Upper lobe of left lung (tissue), 4 donors: ENCODE results near the gene CD302.

Experiments
- EP300 ChIP-seq, 4 donors: sonication (generic); formaldehyde crosslinking; IDR thresholded peaks; one replicate each; pipeline ENCODE4 v1.5.1; 2017; ENCODE audit warnings: antibody characterized with exemption in 4 of 4, control low read depth in 2 of 4
- POLR2A ChIP-seq, 4 donors: fragments of 450-650 bp; IDR thresholded peaks; one replicate each; pipeline ENCODE4 v1.5.1; 2016 to 2017; ENCODE audit warnings: antibody characterized with exemption in 4 of 4, mild to moderate bottlenecking in 2 of 4
- POLR2AphosphoS5 ChIP-seq, 2 donors: sonication (generic); formaldehyde crosslinking; IDR thresholded peaks; one replicate each; pipeline ENCODE4 v1.5.1; 2017; ENCODE audit warnings: antibody characterized with exemption in 2 of 2
- TF ChIP-seq, protein P1 (sequence below), 6 experiments: fragments of 450-650 bp in 4 of 6; fragments of 200-600 bp in 2 of 6; sonication (generic) in 2 of 6; IDR thresholded peaks; one replicate each; pipeline ENCODE4 v1.5.1; 2016 to 2019; ENCODE audit warnings: antibody characterized with exemption in 6 of 6

DNA sequence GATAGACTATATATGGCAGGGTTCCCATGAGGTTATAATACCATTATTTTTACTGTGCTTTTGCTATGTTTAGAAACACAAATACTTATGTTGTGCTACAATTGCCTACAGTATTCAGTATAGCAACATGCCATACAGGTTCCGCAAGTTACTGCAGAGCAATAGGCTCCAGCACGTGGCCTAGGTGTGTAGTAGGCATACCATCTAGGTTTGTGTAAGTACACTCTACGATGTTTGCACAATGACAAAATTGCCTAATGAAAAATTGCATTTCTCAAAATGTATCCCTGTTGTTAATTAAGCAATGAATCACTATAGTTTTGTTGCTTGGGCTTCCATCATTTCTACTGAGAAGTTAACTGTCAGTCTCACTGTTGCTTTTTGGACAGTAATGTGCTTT lies 9.8 kb downstream of the CD302 start:
- TF ChIP-seq, protein P1, sequence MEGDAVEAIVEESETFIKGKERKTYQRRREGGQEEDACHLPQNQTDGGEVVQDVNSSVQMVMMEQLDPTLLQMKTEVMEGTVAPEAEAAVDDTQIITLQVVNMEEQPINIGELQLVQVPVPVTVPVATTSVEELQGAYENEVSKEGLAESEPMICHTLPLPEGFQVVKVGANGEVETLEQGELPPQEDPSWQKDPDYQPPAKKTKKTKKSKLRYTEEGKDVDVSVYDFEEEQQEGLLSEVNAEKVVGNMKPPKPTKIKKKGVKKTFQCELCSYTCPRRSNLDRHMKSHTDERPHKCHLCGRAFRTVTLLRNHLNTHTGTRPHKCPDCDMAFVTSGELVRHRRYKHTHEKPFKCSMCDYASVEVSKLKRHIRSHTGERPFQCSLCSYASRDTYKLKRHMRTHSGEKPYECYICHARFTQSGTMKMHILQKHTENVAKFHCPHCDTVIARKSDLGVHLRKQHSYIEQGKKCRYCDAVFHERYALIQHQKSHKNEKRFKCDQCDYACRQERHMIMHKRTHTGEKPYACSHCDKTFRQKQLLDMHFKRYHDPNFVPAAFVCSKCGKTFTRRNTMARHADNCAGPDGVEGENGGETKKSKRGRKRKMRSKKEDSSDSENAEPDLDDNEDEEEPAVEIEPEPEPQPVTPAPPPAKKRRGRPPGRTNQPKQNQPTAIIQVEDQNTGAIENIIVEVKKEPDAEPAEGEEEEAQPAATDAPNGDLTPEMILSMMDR (IDR thresholded peaks at IDR 0.05), result no peak
- TF ChIP-seq EP300 (IDR thresholded peaks at IDR 0.05), result peak in 1 of 4 donors; percentile 58
- TF ChIP-seq POLR2AphosphoS5 (IDR thresholded peaks at IDR 0.05), result peak; percentile 35 to 37
- no peak for TF ChIP-seq POLR2A (IDR thresholded peaks at IDR 0.05)
